GM18508 (cell line): ENCODE results near the gene PDZD2.

ENCODE experiments used
- ATAC-seq: cut with Tn5 transposase; IDR thresholded peaks from one replicate; pipeline ENCODE4 v1.9.1; 2021; ENCODE audit warnings: moderate number of reproducible peaks; ENCODE audit not compliant: insufficient read depth, unreplicated experiment

The PDZD2 gene

DNA sequence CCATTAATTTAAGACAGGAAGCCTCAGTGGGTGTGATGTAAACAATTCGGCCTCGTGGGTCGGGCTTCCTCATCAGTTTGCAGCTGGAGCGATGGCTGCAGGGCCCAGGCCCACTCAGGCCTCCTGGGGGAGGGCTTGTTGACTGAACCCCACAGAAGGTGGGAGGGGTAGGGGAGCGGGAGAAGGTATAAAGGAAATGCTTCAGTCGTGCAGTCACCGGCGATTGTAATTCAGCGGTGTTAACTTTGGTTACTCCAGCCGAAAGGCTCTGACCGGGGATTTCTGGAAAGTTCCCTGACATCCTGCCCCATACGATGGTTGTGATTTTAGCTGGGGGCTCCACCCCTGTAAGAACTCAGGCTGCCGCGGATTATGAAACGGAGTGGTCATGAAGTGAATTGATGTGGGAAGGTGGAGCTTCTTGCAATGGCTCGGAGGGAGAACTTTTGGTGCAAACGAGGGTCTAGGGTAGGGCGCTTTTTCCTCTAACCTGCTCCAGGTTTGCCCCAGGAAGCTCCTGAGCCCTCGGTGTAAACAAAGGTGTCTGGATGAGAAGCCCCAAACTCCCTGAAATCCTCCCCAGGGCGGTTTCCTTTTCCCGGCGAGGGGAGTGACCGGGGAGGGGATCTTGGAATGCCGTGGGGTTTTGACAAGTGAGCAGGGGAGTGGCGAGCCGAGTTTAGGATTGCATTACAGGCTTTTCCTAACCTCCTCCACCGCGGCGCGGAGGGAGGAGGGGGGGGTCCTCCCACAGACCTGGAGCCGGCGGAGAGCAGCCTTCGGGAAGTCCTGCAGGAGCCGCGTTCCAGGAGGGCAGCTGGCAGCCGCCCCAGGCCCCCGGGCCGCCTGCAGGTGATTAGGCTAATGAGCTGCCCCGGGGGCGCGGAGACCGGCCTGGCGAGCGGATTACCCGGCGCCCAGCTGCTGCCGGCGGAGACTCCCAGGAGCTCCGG lies 215.5 kb downstream of the PDZD2 start:
- ATAC-seq: no peak

DNA sequence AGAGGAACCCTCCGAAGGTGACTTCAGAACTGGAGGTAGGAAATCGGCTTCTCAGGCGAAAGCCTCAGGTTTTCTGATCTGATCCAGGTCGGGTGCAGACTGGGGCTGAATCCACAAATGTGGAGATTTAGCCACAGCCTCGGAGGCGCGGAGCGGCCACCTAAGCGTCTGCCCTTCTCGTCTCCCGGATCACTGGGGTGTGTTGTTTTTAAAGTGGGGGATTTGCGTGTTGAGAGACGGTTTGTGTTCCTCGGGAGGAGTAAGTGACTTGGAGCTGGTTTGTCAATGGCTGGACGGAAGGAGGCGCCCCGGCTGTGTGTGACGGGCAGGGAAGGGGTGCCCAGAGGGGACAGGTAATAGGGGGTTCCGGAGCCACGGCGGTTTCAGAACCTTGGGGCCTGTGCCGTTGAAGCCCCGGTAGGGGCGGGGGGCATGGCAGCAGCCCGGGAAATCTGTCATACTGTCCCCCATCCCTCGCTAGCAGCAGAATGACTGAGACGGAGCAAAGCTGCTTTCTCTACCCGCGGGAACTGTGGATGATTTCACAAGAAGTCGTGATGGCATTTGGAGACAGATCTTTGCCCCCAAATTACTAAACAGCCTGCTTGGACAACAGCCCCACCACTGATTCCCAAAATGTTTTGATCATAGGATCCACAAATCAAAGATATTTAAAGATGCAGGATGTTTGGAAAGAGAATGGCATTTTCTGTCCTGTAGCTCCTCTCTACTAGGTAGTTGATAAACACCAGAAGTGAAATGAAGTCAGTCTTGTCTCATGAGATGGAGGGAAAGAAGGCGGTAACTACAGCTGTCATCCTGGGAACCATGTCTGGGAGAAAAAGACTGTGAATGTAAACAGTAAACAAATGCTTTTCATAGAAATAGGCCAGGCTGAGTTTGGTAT lies 216.5 kb downstream of the PDZD2 start:
- ATAC-seq: no peak

DNA sequence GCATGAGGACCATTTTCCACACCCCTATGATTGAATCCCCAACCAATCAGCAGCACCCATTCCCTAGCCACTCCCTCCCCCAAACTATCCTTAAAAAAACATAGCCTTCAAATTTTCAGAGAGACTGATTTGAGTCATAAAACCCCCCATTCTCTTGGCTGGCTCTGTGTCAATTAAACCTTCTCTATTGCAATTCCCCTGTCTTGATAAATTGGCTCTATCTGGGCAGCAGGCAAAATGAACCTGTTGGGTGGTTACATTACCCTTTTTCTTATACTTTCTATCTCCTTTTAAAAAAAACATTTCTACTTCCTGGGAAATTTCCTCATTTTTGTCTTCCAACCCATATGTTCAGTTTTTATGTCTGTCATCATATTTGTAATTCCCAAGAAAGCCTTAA lies 220.2 kb downstream of the PDZD2 start:
- no peak for ATAC-seq

DNA sequence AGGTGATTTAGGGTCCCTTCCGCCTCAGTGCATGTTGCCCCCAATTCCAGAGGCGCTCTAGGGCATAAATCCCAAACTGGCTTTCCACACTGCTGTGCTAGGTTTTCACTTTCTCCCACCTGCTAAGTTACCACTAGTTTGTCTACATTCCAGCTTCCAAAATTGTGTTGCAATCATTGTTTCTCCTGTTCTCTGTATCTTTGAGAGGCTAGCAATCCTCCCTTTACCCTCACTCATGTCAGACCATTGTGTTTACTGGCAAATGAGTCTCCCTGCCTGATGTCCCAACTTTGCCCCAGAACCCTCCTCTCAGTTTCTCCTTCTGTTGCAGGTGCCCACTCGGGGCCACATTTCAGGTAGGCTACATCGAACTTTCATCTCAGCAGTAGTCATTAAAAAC lies 221.3 kb downstream of the PDZD2 start:
- ATAC-seq: no peak

DNA sequence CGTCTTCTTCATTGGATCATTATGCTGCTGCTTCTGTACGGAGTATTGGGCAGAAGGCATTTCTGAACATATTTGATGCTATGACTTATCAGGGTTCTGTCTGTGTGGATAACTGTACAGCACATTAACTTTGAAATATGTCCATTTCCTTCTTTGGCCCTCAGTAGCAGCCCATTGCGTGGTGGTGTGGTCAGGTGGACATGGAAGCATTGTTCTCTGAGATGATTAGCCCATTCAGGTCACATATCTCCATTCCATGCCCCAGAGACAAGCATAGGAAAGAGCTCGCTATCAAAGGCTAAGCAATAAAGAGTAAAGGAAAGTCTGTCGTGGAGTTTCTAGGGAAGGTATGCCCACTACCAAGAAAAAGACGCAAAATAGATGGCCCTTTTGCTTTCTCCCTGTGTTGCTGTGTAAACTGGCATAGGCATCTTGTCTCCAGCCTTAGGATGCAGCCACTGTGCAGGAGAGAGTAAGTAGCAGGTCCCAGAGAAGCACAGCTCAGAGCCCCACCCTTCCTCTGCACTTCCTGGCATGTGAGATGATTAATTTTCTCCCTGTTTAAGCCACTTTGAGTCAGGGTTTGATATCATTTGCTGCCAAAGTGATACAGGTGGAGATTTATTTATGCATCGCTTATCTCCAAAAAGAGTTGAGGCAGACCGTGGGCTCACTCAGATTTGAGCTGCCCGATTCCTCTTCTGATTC lies 221.9 kb downstream of the PDZD2 start:
- no peak for ATAC-seq

DNA sequence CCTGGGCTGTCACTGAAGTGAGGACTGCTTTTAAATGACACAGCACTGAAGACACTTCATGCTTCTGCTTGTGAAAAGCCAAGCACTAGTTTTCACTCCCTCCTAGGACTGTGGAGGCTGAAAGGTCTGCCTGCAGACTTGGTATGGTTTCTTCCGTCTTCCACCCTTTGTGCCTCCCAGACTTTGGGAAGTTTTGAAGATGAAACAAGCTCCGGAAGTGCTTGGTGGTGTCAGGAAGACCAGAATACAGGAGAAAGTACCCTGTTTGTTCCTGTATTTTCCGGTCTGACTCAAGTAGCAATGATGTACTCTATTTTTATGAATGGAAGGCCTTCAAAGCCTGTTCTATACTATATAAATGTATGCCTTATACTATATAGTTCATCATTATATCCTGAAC lies 222.7 kb downstream of the PDZD2 start:
- ATAC-seq: no peak

DNA sequence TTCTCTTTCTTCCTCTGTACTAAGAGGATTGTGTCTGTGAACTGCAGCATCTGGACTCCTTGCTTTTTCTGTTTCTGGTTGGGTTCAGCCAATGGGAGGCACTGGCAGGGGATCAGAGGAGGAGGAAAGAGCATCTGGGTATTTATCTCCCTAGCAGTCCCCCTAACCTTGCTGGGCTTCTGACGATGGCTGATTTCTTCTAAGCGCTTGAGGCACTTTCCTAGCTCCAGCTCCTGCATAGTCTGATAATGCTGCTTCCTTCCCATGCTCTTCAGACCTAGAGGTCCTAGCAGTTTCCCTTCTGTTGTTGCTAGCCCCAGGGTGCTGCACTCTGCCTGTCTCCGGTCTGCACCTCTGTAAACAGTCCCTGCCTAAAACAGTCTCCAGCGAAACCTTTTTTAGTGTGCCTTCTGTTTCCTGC lies 225.1 kb downstream of the PDZD2 start:
- no peak for ATAC-seq

DNA sequence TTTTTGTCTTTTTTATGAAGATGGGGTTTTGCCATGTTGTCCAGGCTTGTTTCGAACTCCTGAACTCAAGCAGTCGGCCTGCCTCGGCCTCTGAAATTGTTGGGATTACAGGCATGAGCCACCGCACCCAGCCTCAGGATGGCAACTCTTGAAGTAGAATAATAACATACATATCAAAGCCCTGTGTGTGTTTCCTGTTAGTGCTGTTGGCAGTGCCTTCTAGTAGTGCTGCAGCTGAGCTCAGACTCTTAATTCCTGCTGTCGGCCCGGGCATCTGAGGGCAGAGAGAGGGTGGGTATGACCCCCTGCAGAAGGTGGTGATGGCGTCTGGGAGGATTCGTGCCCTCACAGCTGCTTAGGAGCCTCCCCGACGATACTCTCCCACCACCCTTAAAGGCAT lies 227.2 kb downstream of the PDZD2 start:
- no peak for ATAC-seq

DNA sequence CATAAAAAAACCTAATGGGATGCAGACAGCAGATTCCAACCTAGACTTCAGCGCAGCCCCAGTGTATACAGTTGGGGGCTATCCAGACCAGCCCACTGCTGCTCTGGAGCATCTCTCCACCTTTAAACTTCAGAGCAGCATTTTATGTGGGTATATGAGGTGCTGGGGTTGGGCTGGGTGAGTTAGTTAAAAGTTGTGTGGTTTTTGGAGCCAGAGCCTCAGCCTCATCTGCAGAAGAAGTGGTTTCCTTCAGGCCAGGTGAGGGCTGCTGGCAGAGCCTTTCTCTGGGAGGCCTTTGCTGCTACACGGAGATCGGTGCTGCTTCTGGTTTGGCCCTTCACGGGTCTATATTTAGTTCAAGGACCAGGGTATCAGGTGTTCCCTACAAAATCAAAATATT lies 228.3 kb downstream of the PDZD2 start:
- ATAC-seq: no peak

DNA sequence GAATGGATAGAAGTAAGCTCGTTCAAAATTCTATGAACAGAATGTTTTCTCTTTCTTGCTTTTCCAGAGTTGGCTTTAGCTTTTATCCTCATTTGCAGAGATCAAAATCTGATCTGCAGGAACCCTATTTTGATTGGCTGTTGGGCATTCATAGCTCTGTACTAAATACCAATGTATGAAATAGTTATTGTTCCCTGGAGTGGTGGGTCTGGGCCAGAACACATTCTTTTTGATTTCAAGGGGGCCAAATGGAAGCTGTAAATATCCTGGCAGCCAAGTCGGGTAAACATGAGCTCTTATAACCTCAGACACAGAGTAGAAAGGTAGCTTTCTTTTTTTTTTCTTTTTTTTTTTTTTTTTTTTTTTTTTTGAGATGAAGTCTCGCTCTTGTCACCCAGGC lies 241.5 kb downstream of the PDZD2 start:
- ATAC-seq: no peak

DNA sequence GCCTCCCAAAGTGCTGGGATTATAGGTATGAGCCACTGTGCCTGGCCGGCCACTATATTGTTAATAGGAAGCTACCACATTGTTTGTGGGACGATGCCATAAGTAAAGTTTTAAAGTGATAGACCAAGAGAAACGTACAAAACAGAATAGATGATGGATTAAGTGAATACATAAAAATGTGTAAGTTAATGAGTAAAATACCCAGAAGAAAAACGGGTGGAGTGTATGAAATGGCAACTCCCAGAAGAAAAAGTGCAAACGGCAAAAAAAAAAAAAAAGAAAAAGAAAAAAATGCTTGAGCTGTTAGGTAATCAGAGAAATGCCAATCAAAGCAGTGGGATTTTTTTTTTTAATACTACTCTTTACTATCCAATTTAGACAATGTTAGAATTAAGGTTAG lies 246.0 kb downstream of the PDZD2 start:
- no peak for ATAC-seq

DNA sequence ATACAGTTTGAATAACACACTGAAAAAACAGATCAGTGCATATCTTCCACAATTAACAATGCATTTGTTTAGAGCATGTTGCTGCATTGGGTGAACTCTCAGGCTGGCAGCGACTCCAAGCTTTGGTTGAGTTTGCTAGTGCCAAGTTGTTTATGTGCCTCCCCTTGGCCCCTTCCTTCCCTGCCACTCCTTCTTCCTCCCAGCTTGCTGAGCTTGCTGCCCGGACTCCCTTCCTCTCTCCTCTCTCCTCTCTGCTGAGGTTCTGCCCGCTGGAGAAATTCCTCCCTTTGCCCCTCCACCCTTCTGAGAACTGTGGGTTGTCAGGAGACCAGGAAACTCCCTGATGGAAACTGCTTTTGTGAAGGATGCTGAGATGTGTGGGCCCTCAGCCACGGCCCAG lies 247.3 kb downstream of the PDZD2 start:
- ATAC-seq: no peak

DNA sequence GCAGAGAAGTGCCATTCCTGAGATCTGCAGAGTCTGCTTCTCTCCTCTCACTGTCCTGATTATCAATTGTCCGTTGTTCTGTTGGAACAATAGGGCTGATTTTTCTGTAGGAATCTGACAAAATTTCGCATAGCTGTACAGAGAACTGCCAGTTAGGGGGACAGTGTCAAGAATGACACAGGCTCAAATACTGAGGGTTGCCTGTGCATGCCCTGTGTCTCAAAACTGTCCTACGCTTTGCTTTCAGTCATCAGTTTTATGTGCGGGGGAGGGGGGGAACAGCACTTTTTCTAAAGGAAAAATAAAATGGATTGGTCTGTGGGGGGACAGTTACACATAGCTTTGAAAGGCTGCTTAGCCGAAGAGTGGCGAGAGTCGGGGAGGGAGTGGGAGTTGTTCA lies 248.6 kb downstream of the PDZD2 start:
- no peak for ATAC-seq

DNA sequence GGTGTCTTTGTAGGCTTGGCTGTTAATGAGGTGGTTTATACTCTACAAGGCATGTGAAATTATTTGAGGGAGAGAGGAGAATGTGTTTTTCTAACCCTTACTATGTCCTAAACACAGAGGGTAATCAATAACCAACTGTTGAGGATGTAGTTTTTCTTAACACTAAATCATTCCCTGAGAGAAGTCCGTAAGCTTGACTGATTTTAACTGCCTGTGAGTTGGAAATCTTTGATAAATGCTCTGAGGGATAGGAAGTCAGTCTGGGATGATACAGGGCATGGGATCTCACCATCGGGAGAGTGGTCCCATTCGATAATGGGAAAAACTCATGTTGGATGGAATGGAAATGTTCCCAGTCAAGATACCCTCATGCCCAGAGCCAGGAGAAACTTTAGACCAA lies 249.6 kb downstream of the PDZD2 start:
- ATAC-seq: no peak

DNA sequence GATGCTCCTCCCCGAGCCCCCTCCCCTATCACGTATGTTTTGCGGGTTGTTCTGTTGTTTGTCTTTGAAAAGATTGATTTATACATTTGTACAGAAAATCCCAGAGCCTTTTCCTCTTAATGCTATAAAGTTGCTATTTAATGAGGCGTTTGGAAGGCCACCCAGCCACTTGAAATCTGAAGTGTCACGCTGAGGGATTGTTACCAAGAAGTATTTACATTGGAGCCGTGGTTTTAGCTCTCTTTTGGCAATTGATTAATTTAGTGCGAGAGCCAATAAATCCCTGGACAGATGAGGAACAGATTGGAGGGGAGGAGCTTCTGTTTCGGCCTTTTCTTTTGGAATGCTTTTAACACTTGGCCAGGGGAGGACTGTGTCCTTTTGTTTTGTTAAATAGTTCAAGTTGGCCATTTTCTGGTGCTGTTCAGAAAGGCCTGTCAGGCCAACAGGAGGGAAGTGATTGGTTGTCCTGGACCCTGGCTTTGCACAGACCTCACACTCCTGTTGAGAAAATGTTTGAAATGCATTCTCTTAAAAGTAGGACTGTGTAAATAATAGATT lies 250.2 kb downstream of the PDZD2 start:
- no peak for ATAC-seq

DNA sequence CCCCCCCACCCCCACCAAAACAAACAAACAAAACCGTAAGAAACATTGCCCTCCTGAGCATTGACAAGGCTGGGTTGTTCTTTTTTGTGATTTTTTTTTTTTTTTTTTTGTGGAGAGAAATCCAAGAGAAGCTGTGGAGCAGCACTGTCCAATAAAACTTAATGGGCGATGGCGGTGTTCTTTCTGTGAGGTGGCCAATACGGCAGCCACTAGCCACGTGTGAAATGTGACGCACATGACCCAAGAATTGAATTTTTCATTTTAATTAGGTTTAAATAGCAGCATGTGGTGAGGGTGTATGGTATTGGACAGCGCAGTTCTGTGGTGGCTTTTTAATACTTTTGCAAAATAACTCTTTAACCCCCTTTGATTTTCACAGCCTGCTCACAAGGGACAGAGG lies 251.1 kb downstream of the PDZD2 start:
- ATAC-seq: no peak

DNA sequence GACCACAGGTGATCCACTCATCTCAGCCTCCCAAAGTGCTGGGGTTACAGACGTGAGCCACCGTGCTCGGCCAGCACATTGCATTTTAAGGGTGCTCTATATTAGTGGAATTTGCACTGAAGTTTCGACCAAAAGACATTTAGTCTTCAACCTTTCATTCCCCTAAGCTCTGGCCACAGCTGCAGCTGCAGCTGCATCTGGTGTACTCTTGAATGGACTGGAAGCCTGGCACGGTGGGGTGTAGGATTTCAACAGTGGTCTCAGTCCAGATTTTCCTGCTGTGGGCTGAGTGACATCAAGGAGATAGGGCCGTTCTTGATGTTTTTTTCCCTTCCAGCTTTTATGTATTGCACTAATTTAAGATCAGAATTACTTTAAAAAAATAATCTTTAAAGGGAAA lies 255.2 kb downstream of the PDZD2 start:
- no peak for ATAC-seq

DNA sequence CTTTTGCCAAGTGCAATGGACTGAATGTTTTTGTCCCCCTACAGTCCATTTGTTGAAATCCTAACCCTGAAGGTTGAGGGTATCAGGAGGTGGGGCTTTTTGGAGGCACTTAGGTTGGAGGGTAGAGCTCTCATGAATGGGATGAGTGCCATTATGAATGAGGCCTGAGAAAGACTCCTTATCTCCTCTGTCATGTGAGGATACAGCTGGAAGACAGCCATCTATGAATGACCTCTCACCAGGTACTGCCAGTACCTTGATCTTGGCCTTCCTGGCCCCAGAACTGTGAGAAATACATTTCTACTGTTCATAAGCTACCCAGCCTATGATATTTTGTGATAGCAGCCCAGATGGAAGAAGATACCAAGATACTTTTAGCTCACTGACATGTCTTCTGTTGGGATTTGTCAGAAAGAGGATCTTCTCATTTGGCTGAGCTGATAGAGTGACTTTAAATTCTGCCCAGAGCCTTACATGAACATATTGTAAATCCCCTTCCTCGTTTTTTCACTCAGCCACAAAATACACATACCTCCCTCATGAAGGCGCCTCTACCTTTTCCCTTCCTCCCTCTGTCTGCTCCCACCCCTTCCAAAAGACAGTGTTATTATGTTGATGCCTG lies 256.4 kb downstream of the PDZD2 start:
- ATAC-seq: no peak

DNA sequence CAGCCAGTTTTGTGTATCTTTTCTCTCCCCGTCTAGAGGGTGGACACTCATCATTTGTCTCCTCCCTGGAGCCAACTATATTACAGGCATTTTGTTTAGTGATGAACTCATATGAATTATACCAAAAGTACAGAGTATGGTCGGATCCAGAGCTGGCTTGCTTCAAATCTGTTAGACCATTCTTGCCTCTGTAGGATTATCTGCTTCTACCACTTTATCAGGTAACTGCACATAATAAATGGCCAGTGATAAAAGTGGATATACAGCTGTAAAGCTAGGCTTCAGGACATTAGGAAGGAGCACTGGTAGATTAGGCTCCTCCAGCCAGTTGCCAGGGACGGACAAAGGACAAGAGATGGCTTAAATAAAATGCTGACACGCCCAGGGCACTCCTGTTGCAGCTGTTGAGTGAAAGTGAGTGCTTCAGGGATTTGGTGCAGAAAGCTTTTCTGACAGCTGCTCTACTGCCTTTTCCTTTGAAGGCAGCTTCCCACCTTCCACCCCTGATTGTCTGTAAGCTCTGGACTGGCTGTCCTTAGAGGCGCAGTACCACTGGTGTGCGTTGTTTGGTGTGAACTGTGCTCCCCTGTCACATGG lies 259.2 kb downstream of the PDZD2 start:
- ATAC-seq: no peak
